ENCODE results near the gene ZSCAN21.

The ZSCAN21 gene

GRCh38 chr7:100090527-100091410 is 41.2 kb downstream of the ZSCAN21 start:
- DNase-seq, result no peak
- in situ Hi-C loops (cut with HindIII; ENCODE audit: low pct_ligation_motif_present, low pct_unique_long_range_greater_than_20kb, low sequenced_read_pairs), result no loop called here

- no peak for DNase-seq
- in situ Hi-C loops (cut with HindIII; ENCODE audit: low pct_ligation_motif_present, low pct_unique_long_range_greater_than_20kb, low sequenced_read_pairs), result no loop called here
Measured at GRCh38 chr7:100091411-100092181, 42.0 kb downstream of the ZSCAN21 start.

GRCh38 chr7:100093054-100093453 is 43.5 kb downstream of the ZSCAN21 start:
- DNase-seq, result no peak
- in situ Hi-C loops (cut with HindIII; ENCODE audit: low pct_ligation_motif_present, low pct_unique_long_range_greater_than_20kb, low sequenced_read_pairs), result no loop called here

GRCh38 chr7:100093498-100093897 is 43.9 kb downstream of the ZSCAN21 start:
- no peak for DNase-seq
- in situ Hi-C loops (cut with HindIII; ENCODE audit: low pct_ligation_motif_present, low pct_unique_long_range_greater_than_20kb, low sequenced_read_pairs), result no loop called here

- in situ Hi-C loops (cut with HindIII; ENCODE audit: low pct_ligation_motif_present, low pct_unique_long_range_greater_than_20kb, low sequenced_read_pairs), result no loop called here
Measured at GRCh38 chr7:100093925-100094486, 44.4 kb downstream of the ZSCAN21 start.

GRCh38 chr7:100095289-100095688 is 45.7 kb downstream of the ZSCAN21 start:
- no peak for DNase-seq
- in situ Hi-C loops (cut with HindIII; ENCODE audit: low pct_ligation_motif_present, low pct_unique_long_range_greater_than_20kb, low sequenced_read_pairs), result no loop called here

More at GRCh38 chr7:100093925-100094486, 44.4 kb downstream of the ZSCAN21 start:
- DNase-seq, result no peak

- no peak for DNase-seq
- in situ Hi-C loops (cut with HindIII; ENCODE audit: low pct_ligation_motif_present, low pct_unique_long_range_greater_than_20kb, low sequenced_read_pairs), result no loop called here
Measured at GRCh38 chr7:100095704-100096103, 46.1 kb downstream of the ZSCAN21 start.

- in situ Hi-C loops (cut with HindIII; ENCODE audit: low pct_ligation_motif_present, low pct_unique_long_range_greater_than_20kb, low sequenced_read_pairs), result no loop called here
- no peak for DNase-seq
Measured at GRCh38 chr7:100098913-100099312, 49.3 kb downstream of the ZSCAN21 start.

- DNase-seq, result no peak
- in situ Hi-C loops (cut with HindIII; ENCODE audit: low pct_ligation_motif_present, low pct_unique_long_range_greater_than_20kb, low sequenced_read_pairs), result no loop called here
Measured at GRCh38 chr7:100099452-100099851, 49.9 kb downstream of the ZSCAN21 start.

GRCh38 chr7:100100420-100101015 is 50.9 kb downstream of the ZSCAN21 start:
- in situ Hi-C loops (cut with HindIII; ENCODE audit: low pct_ligation_motif_present, low pct_unique_long_range_greater_than_20kb, low sequenced_read_pairs), result no loop called here
- peak; percentile 99 for DNase-seq

GRCh38 chr7:100101016-100101862 is 51.7 kb downstream of the ZSCAN21 start, which contains the start of the genes AP4M1 and MCM7:
Gene AP4M1, plus strand, starts transcription at chr7:100101643. Its CDS starts 72 bp downstream, at chr7:100101715.
Gene MCM7, minus strand, starts transcription at chr7:100101397. Its CDS starts 103 bp downstream, at chr7:100101294.
- peak; percentile 100 for DNase-seq
- in situ Hi-C loops (cut with HindIII; ENCODE audit: low pct_ligation_motif_present, low pct_unique_long_range_greater_than_20kb, low sequenced_read_pairs), result no loop called here

GRCh38 chr7:100102950-100103840 is 53.6 kb downstream of the ZSCAN21 start:
- in situ Hi-C loops (cut with HindIII; ENCODE audit: low pct_ligation_motif_present, low pct_unique_long_range_greater_than_20kb, low sequenced_read_pairs), result no loop called here
- DNase-seq, result peak; percentile 32

GRCh38 chr7:100105534-100105933 is 56.0 kb downstream of the ZSCAN21 start:
- in situ Hi-C loops (cut with HindIII; ENCODE audit: low pct_ligation_motif_present, low pct_unique_long_range_greater_than_20kb, low sequenced_read_pairs), result no loop called here
- no peak for DNase-seq

- no peak for DNase-seq
- in situ Hi-C loops (cut with HindIII; ENCODE audit: low pct_ligation_motif_present, low pct_unique_long_range_greater_than_20kb, low sequenced_read_pairs), result no loop called here
Measured at GRCh38 chr7:100106633-100107032, 57.1 kb downstream of the ZSCAN21 start.

GRCh38 chr7:100107125-100107737 is 57.7 kb downstream of the ZSCAN21 start:
- DNase-seq, result no peak
- in situ Hi-C loops (cut with HindIII; ENCODE audit: low pct_ligation_motif_present, low pct_unique_long_range_greater_than_20kb, low sequenced_read_pairs), result no loop called here

- in situ Hi-C loops (cut with HindIII; ENCODE audit: low pct_ligation_motif_present, low pct_unique_long_range_greater_than_20kb, low sequenced_read_pairs), result no loop called here
- DNase-seq, result no peak
Measured at GRCh38 chr7:100107890-100108289, 58.3 kb downstream of the ZSCAN21 start.
